HG02973 (cell line): Measurements from ENCODE around the gene PDCD1.
A peak's percentile ranks its signal among the peaks of the same experiment; 100 is the strongest.

ENCODE experiments used
- ATAC-seq: cut with Tn5 transposase; IDR thresholded peaks from one replicate; pipeline ENCODE4 v1.9.1; 2021; ENCODE audit warnings: moderate library complexity; ENCODE audit not compliant: unreplicated experiment

The PDCD1 gene

DNA sequence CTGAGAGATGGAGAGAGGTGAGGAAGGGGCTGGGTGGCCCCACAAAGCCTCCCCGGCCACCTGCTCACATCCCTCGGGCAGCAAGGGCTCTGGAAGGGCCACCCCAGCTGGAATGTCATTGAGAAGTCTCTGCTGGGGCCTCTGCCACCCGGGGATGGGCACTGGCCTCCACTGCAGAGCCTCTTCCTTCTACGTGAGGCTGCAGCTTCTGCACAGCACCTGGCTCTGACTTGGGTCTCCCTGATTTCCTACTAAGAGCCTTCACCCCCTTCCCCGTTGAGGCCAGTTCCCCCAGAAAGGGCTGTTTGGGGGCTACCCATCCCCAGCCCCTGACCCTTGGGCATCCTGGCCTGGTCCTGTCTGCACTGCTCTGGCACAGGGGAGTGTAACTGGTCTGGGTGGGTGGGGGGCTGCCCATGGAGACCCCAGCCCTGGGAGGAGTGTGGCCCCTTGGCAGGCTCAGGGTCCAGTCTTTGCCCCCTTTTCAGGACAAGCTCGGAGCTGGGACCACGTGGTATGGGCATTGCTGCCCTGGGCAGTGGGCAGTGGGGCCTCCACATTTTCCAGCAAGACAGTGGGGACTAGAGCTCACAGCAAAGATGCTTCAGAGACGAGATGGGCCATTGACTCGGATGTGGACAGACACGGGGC lies 5.6 kb downstream of the PDCD1 start:
- no peak for ATAC-seq

- no peak for ATAC-seq
Observed at GRCh38 chr2:241852116-241852980, 6.3 kb downstream of the PDCD1 start.

DNA sequence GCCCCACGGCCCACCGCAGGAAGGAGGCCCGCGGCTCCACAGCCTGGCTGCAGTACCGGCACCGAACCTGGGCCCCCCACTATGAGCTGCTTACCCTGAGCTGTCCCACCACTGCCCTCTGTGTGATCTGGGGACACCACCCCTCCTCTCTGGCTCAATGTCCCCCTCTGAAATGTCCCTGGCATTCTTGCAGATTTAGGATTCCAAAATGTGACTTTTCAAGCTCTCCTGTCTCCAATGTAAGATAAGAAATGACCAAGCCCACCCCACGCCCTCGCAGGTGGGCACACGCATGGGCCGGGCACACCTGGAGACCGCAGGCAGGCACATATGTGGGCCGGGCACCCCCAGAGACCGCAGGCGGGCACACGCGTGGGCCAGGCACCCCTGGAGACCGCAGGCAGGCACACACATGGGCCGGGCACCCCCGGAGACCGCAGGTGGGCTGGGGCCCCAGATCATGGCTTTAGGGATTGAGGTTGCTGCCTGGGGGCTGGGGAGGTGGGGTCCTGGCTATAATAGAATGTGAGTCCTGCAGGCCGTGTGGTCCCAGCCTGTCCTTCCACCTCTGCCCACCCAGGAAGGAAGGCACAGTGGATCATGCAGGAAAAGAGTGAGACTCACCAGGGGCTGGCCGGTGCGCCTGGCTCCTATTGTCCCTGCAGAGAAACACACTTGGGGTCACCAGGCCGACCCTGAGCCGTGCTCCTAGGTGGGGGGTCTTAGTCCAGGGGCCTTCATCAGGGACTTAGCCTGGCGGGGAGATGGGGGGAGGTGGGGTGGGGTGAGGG lies 7.2 kb downstream of the PDCD1 start:
- ATAC-seq, result no peak

DNA sequence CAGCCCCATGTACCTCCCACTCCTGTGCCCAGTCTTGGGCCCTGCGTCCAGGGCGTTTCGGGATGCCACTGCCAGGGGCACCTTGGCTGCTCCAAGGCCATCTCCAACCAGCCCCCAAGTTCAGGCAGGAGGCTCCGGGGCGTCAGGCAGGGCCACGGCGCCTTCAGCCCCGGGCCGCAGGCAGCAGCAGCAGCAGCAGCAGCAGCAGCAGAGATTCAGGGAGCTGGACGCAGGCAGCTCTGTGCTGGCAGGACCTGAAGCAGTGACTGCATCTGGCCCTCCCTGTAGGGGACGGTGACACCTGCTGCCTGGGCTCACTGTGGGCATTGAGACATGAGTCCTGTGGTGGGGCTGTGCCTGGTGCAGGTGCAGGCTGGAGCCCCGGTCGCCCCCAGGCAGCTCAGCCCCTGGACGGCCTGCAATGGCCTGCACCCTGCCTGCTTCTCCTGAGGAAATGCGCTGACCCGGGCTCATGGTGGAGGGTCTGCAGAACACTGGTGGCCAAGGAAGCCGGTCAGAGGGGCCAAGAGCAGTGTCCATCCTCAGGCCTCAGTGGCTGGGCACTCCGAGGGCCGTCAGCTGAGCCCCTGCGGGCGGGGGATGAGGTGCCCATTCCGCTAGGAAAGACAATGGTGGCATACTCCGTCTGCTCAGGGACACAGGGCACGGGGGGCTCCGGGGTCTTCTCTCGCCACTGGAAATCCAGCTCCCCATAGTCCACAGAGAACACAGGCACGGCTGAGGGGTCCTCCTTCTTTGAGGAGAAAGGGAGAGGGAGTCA lies 8.0 kb downstream of the PDCD1 start:
- ATAC-seq, result no peak

DNA sequence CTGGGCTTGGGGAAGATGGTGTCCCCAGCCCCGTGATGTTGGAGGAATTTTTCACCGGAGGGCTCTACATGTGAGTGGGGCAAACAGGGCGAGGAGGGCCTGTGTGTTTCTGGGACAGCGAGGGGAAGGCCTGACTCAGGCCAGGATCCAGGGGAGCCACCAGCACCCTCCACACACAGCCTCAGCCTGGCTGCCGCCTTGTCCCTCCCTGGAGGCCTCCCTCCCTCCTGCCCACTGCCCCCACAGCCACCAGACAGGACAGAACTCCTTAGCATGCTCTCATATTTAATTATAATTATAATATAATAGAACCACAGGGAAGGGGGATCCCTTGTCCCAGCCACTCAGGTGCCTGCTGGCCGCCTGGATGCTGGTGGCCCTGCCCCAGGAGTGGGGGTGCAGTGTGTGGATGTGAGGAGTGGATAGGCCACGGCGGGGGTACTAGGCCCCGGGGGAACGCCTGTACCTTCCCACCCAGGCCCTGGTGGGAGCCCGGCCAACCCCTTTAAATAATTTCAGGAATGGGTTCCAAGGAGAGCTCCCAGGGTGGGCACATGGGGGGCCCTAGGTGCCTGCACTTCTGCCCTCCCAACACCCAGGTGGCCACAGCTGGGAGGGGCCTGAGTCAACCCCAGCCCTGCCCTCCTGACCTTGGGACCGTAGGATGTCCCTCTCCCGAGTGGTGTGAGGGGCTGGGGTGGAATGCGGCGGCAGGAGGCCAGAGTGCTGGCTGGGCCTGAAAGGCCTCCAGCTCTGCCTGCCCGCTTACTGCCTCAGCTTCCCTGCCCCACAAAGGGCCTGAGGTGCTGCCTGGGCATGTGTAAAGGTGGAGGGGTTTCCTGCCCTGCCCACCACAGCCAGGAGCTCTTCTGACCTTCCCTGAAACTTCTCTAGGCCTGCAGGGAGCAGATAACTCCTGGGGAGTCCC lies 8.8 kb downstream of the PDCD1 start:
- ATAC-seq, result no peak

DNA sequence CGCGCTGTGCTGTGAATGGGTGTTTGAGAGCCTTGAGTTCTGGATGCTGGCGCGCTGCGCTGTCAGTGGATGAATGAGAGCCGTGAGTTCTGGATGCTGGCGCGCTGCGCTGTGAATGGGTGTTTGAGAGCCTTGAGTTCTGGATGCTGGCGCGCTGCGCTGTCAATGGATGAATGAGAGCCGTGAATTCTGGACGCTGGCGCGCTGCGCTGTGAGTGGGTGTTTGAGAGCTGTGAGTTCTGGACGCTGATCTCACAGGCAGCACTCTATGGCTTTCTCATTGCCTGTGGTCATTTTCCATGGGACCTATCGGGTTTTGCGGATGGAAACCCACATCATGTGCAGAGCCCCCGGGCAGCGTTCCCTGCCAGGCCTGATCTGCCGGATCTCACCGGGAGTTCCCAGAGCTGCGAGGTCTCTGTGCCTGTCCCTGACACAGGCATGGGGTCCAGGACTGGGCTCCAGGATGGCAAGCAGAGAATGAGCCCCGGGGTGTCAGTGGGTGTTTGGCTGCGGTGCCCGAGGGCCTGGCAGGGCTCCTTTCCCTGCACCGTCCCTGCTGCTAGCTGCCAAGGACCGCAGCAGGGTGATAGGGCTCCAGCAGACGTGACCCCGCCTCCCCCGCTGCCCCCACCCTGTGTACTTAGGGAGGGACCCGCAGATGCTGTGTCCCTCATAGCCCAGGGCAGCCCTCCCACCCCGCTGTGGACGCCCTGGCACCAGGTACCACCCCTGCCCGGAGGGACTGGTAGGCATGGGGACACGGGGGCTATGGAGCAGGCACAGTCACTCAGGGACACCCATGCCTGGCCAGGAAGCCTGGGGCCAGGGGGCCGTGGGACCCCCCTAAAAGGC lies 9.7 kb downstream of the PDCD1 start:
- ATAC-seq, result no peak

DNA sequence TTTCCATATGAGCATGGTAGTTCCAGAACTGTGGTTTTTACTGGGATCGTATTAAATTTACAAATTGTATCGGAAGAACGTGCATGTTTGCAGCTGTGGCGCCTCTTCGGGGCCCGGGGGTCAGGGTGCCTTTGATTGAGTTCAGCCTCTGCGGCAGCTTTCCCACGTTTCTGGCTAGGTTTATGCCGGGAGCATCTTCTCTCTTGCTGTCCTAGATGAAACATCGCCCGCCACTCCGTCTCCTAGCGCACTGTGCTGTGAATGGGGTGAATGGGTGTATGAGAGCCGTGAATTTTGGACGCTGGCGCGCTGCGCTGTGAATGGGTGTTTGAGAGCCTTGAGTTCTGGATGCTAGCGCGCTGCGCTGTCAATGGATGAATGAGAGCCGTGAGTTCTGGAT lies 12.3 kb downstream of the PDCD1 start:
- no peak for ATAC-seq

DNA sequence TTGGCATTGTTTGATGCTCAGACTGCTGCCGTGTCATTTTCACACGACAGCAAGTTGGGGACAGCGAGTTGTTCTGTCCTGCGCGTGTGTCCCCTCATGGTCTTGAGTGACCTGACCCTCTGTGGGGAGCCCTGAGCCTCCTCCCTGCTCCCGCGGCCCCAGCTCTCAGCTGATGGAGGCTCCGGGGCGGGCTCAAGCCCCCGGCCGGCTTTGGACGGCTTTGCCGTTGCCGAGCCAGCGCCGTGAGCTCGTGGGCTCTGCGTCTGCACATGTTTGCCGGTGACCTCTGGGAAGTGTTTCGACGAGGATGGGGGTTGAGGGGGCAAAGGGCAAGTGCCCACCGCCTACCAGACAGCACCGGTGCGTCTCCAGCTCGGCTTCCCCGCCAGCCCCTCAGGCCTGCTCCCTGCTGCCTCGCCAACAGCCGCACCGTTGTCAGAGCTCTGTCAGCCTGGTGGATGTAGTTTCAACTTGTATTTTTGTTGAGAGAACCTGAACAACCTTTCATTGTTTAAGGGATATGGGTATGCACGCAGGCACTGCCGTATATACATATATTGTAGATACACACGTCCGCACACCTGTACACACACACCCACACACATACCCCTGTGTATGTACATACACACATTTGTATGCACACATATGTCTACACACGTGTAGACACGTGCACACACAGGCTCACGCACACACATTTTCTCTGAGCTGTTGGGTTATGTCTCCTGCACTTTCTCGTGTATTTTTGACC lies 13.7 kb downstream of the PDCD1 start:
- no peak for ATAC-seq

DNA sequence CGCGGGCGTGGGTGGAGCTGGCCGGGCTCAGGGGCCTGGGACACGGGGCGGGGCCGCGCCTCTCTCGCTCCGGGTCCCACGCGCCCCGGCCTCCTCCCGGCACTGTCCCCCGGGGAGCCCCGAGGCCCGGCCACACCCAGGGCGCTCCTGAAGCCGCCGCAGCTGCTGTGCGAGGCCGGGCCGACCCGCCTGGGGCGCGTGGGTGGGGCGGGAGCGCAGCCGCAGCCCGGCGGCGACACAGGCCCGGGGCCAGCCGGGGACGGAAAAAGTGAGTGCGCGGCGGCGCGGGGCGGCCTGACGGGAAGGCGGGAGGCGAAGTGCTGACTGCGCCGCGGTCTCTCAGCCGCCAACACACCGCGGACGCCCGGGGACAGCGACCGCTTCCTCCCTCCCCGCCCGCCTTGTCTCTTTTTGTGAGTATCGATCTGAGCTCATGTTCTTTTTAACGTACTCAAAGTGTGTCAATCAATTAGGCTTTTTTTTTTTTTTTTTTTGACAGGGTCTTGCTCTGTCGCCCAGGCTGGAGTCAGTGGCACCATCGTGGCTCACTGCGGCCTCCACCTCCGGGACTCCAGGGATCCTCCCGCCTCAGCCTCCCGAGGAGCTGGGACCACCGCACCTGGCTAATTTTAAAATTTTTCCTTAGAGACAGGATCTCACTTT lies 14.5 kb downstream of the PDCD1 start:
- ATAC-seq, result peak; percentile 73

DNA sequence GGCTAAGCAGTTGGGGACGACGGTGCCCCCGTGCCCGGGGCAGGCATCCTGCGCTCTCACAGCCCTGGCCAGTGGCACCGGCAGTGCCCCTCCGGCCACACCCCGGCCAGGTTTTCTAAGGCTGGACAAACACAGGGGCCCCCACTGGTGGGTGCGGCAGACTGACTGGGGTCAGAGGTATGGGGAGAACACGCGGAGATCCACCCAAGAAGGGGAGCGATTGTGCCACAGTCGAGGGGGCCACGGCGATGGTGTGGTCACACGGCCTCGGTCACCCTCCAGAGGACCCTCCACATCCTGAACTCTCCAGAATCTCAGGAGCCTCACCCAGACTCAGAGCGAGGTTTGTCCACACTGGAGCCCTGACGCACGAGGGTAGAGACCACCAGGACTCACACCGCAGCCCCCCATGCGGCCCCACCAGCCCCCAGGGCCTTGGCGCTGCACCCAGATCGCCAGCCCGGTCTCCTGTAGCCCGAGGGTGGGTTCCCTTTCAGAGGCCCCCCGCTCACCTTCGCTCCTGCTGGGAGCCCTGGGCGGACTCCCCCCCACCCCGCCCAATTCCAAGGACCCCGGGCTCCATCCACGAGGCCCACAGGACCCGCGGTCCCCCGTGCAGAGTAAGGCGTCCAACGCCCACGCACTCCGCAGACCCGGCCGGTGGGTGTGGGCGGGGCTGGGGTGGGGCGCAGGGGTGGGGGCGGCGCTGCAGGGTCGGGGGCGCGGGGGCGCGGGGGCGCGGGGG lies 15.2 kb downstream of the PDCD1 start:
- no peak for ATAC-seq

GRCh38 chr2:241842620-241843211 lies 16.0 kb downstream of the PDCD1 start:
- no peak for ATAC-seq

DNA sequence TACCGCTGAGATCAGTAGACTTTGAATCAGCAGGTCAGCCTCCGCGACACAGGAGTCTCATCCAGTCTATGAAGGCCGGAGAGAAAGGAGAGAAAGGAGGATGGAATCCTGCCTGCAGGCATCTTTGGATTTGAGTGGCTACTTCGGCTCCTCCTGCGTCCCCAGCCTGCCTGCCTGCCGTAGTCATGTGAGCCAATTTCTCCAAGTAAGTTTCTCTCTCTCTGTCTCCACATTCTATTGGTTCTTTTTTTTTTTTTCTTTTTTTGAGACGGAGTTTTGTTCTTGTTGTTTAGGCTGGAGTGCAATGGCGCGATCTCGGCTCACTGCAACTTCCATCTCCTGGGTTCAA lies 16.7 kb downstream of the PDCD1 start:
- ATAC-seq, result no peak

GRCh38 chr2:241841181-241842066 lies 17.3 kb downstream of the PDCD1 start:
- ATAC-seq, result no peak

GRCh38 chr2:241837197-241837965 lies 21.3 kb downstream of the PDCD1 start:
- no peak for ATAC-seq

- no peak for ATAC-seq
Observed at GRCh38 chr2:241836292-241836691, 22.4 kb downstream of the PDCD1 start.
